NCI-H345 treated with DMSO at 0.1 percent for 48 hours (cell line): ENCODE results near the gene KIRREL3.

Experiments used
- DNase-seq: peaks from one replicate; lab custom pipeline; 2025; ENCODE audit not compliant: unreplicated experiment; lab: John Stamatoyannopoulos, UW

The KIRREL3 gene

GRCh38 chr11:126640186-126640585, 360.4 kb downstream of the KIRREL3 start:
- no peak for DNase-seq

- no peak for DNase-seq
Measured at GRCh38 chr11:126639692-126640091, 360.9 kb downstream of the KIRREL3 start.

GRCh38 chr11:126638648-126639047, 361.9 kb downstream of the KIRREL3 start:
- no peak for DNase-seq

- no peak for DNase-seq
Measured at GRCh38 chr11:126637795-126638175, 362.8 kb downstream of the KIRREL3 start.

- DNase-seq, result no peak
Measured at GRCh38 chr11:126636911-126637794, 363.4 kb downstream of the KIRREL3 start.

GRCh38 chr11:126635511-126635910, 365.1 kb downstream of the KIRREL3 start:
- DNase-seq, result no peak

GRCh38 chr11:126634963-126635362, 365.6 kb downstream of the KIRREL3 start:
- DNase-seq, result no peak

- no peak for DNase-seq
Measured at GRCh38 chr11:126633330-126633729, 367.2 kb downstream of the KIRREL3 start.

- DNase-seq, result peak; percentile 15
Measured at GRCh38 chr11:126630893-126631798, 369.4 kb downstream of the KIRREL3 start.

GRCh38 chr11:126630488-126630887, 370.1 kb downstream of the KIRREL3 start:
- DNase-seq, result no peak

- peak; percentile 94 for DNase-seq
Measured at GRCh38 chr11:126628790-126629621, 371.6 kb downstream of the KIRREL3 start.

- peak; percentile 52 for DNase-seq
Measured at GRCh38 chr11:126628450-126628789, 372.1 kb downstream of the KIRREL3 start.

GRCh38 chr11:126627421-126627820, 373.1 kb downstream of the KIRREL3 start:
- no peak for DNase-seq

GRCh38 chr11:126624506-126624905, 376.1 kb downstream of the KIRREL3 start:
- DNase-seq, result peak; percentile 32

- no peak for DNase-seq
Measured at GRCh38 chr11:126619516-126619915, 381.1 kb downstream of the KIRREL3 start.

GRCh38 chr11:126615845-126616244, 384.7 kb downstream of the KIRREL3 start:
- no peak for DNase-seq

- DNase-seq, result no peak
Measured at GRCh38 chr11:126613272-126613671, 387.3 kb downstream of the KIRREL3 start.

GRCh38 chr11:126612671-126613070, 387.9 kb downstream of the KIRREL3 start:
- DNase-seq, result no peak

GRCh38 chr11:126611438-126611837, 389.1 kb downstream of the KIRREL3 start:
- no peak for DNase-seq

GRCh38 chr11:126608658-126609057, 391.9 kb downstream of the KIRREL3 start:
- no peak for DNase-seq
